Tibial nerve (tissue), 4 donors: Measurements from ENCODE around the gene KANK2. TPM values are rescaled to one million over a fixed set of nuclear protein-coding genes. Genes with fewer than 3 reads are reported as not detected.
"Not testable (repeated sequence)": the region's sequence is repeated elsewhere in the genome, so short reads cannot be mapped to it uniquely, and the experiment has no call there.

Source experiments
- DNase-seq, 2 donors: peaks; one replicate each; pipeline ENCODE4 v3.0.0-alpha.2; 2019; ENCODE audit warnings: low spot score in 2 of 2
- H3K27ac ChIP-seq, 4 donors: fragments of 200-600 bp; sonication (generic) in 3 of 4; one replicate each; pipeline ENCODE4 v1.5.1; 2017 to 2019; ENCODE audit warnings: mild to moderate bottlenecking in 1 of 4
- H3K27me3 ChIP-seq, 2 donors: fragments of 200-600 bp; sonication (generic) in 1 of 2; one replicate each; pipeline versions ENCODE4 v1.5.1 to v1.6.0; 2017 to 2019
- H3K36me3 ChIP-seq, 3 donors: fragments of 200-600 bp; sonication (generic); one replicate each; pipeline ENCODE4 v1.5.1; 2018 to 2019
- H3K4me1 ChIP-seq, 4 donors: fragments of 200-600 bp; sonication (generic) in 3 of 4; one replicate each; pipeline ENCODE4 v1.5.1; 2017 to 2019
- H3K4me3 ChIP-seq, 4 donors: fragments of 200-600 bp; sonication (generic) in 3 of 4; one replicate each; pipeline ENCODE4 v1.5.1; 2017 to 2019; ENCODE audit warnings: mild to moderate bottlenecking in 1 of 4, moderate library complexity in 1 of 4
- H3K9me3 ChIP-seq, 4 donors: fragments of 200-600 bp; sonication (generic) in 3 of 4; one replicate each; pipeline ENCODE4 v1.5.1; 2017 to 2019
- EP300 ChIP-seq, 2 donors: sonication (generic); formaldehyde crosslinking; IDR thresholded peaks; one replicate each; pipeline ENCODE4 v1.6.1; 2017; ENCODE audit warnings: antibody characterized with exemption in 2 of 2, mild to moderate bottlenecking in 1 of 2
- POLR2A ChIP-seq, 2 donors: fragments of 450-650 bp; IDR thresholded peaks; one replicate each; pipeline ENCODE4 v1.6.1; 2017; ENCODE audit warnings: antibody characterized with exemption in 2 of 2, mild to moderate bottlenecking in 2 of 2, moderate library complexity in 2 of 2
- WGBS, 2 donors: methylation state at CpG; one replicate each; pipeline ENCODE4 v1.1.5; 2018; 5-methylcytosine and 5-hydroxymethylcytosine counted together
- total RNA-seq, 4 donors: library from RNA; depleted of rRNA; stranded (reverse); fragments of >200 nt; gene quantifications; one replicate each; pipeline ENCODE4 v1.1.0, GENCODE V29; 2016
- TF ChIP-seq, protein P1 (sequence below), 5 experiments: fragments of 200-600 bp in 3 of 5; fragments of 450-650 bp in 2 of 5; sonication (generic) in 3 of 5; IDR thresholded peaks; one replicate each; pipeline ENCODE4 v1.5.1; 2016 to 2019; ENCODE audit warnings: antibody characterized with exemption in 5 of 5, mild to moderate bottlenecking in 3 of 5, moderate library complexity in 2 of 5

KANK2 gene
- total RNA-seq, 4 donors from 2014 or later, result 355 to 752 (median 582) TPM

DNA sequence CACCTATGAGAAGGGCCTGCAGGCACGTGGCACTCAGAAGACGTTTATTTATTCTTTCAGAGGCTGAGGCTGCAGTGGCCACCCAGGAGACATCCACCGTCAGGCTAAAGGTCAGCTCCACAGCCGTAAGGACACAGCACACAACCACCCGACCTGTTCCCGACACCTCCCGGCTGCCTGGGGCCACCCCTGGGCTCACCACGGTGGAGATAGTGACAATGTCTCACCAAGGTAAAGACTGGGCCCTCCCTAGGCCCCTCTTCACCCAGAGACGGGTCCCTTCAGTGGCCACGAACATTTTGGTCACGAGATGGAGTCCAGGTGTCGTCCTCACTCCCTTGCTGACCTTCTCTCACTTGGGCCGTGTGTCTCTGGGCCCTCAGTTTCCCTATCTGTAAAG, 74.2 kb downstream of the KANK2 start:
- no peak overlapping the region for H3K27ac ChIP-seq
- no peak for DNase-seq
- peaks cover 3 to 80% (median 24%) of the 10 kb centered on the region in 3 donors for H3K36me3 ChIP-seq
- no peaks in the 10 kb centered on the region for H3K27me3 ChIP-seq
- 83 to 95% methylated on average over 9 to 13 of the region's 13 CpGs for WGBS, 2 donors
- TF ChIP-seq EP300 (IDR thresholded peaks at IDR 0.05), result no peak
- no peak for TF ChIP-seq POLR2A (IDR thresholded peaks at IDR 0.05)
- TF ChIP-seq, protein P1, sequence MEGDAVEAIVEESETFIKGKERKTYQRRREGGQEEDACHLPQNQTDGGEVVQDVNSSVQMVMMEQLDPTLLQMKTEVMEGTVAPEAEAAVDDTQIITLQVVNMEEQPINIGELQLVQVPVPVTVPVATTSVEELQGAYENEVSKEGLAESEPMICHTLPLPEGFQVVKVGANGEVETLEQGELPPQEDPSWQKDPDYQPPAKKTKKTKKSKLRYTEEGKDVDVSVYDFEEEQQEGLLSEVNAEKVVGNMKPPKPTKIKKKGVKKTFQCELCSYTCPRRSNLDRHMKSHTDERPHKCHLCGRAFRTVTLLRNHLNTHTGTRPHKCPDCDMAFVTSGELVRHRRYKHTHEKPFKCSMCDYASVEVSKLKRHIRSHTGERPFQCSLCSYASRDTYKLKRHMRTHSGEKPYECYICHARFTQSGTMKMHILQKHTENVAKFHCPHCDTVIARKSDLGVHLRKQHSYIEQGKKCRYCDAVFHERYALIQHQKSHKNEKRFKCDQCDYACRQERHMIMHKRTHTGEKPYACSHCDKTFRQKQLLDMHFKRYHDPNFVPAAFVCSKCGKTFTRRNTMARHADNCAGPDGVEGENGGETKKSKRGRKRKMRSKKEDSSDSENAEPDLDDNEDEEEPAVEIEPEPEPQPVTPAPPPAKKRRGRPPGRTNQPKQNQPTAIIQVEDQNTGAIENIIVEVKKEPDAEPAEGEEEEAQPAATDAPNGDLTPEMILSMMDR (IDR thresholded peaks at IDR 0.05), result no peak
- H3K4me3 ChIP-seq, result no peak overlapping the region
- peaks cover 0 to 10% (median 4%) of the 10 kb centered on the region in 4 donors for H3K4me1 ChIP-seq
- H3K9me3 ChIP-seq, result no peaks in the 10 kb centered on the region

DNA sequence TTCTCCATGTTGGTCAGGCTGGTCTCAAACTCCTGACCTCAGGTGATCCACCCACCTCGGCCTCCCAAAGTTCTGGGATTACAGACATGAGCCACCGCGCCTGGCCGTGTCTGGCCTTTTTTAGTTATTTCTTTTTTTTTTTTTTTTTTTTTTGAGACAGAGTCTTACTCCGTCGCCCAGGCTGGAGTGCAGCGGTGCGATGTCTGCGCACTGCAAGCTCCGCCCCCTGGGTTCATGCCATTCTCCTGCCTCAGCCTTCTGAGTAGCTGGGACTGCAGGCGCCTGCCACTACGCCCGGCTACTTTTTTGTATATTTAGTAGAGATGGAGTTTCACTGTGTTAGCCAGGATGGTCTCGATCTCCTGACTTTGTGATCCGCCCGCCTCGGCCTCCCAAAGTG, 75.4 kb downstream of the KANK2 start:
- 89 to 93% methylated on average over 17 of the region's 17 CpGs for WGBS, 2 donors
- H3K36me3 ChIP-seq, result peaks cover 3 to 85% (median 24%) of the 10 kb centered on the region in 3 donors

DNA sequence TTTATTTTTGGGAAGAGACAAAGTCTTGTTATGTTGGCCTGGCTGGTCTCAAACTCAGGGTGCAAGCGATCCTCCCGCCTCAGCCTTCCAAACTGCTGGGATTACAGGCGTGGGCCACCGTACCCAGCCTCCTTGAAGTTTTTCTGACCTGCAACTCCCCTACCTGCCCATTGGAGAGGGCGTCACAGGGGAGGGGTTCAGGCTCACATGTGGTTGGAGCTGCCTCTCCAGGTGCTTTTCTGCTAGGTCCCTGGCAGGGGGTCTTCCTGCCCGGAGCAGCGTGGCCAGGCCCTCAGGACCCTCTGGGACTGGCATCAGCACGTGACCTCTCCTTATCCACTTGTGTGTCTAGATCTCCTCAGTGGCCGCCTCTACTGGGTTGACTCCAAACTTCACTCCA, 80.8 kb downstream of the KANK2 start:
- Histone ChIP-seq H3K4me3 (no peak overlapping the region), H3K27ac (no peak overlapping the region), H3K9me3 (no peaks in the 10 kb centered on the region), H3K36me3 (peaks cover 4 to 98% (median 11%) of the 10 kb centered on the region in 3 donors), H3K27me3 (no peaks in the 10 kb centered on the region), H3K4me1 (no peaks in the 10 kb centered on the region)
- no peak for DNase-seq
- 88 to 89% methylated on average over 9 of the region's 9 CpGs for WGBS, 2 donors
- no peak for TF ChIP-seq EP300 (IDR thresholded peaks at IDR 0.05)

More for the DNA sequence above, 75.4 kb downstream of the KANK2 start:
- not testable (repeated sequence) for DNase-seq, H3K9me3 ChIP-seq, H3K4me1 ChIP-seq, H3K27ac ChIP-seq, H3K27me3 ChIP-seq, H3K4me3 ChIP-seq

DNA sequence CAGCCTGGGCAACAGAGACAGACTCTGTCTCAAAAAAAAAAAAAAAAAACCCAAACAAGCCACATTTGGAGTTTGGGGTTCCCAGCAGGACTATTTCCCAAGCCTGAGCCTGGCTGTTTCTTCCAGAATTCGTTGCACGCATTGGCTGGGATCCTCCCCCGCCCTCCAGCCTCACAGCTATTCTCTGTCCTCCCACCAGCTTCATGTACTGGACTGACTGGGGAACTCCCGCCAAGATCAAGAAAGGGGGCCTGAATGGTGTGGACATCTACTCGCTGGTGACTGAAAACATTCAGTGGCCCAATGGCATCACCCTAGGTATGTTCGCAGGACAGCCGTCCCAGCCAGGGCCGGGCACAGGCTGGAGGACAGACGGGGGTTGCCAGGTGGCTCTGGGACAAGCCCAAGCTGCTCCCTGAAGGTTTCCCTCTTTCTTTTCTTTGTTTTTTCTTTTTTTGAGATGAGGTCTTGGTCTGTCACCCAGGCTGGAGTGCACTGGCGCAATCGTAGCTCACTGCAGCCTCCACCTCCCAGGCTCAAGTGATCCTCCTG, 81.4 kb downstream of the KANK2 start:
- TF ChIP-seq EP300 (IDR thresholded peaks at IDR 0.05) (no peak), POLR2A (IDR thresholded peaks at IDR 0.05) (no peak)
- TF ChIP-seq, protein P1 (IDR thresholded peaks at IDR 0.05), result no peak
- H3K36me3 ChIP-seq, result peaks cover 4 to 98% (median 11%) of the 10 kb centered on the region in 3 donors
- 74 to 83% methylated on average over 11 of the region's 11 CpGs for WGBS, 2 donors
- no peak overlapping the region for H3K27ac ChIP-seq
- no peak for DNase-seq
- no peaks in the 10 kb centered on the region for H3K4me1 ChIP-seq
- H3K9me3 ChIP-seq, result no peaks in the 10 kb centered on the region
- no peaks in the 10 kb centered on the region for H3K27me3 ChIP-seq
- H3K4me3 ChIP-seq, result no peak overlapping the region

DNA sequence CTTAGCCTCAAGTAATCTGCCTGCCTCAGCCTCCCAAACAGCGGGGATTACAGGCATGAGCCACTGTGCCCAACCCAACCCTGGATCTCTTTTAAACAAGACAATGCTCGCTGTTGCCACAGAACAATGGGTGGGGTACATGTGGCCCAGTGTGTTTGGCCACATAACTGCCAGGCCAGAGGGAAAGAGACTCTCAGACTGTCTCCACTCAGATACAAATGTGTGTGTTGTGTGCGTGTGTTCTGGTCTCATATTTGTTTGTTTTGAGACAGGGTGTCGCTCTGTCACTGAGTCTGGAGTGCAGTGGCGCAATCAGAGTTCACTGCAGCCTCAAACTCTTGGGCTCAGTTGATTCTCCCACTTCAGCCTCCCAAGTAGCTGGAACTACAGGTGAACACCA, 82.3 kb downstream of the KANK2 start:
- no peak for DNase-seq
- peaks cover 4 to 98% (median 8%) of the 10 kb centered on the region in 3 donors for H3K36me3 ChIP-seq
- H3K4me1 ChIP-seq, result no peaks in the 10 kb centered on the region
- no peaks in the 10 kb centered on the region for H3K27me3 ChIP-seq
- 90 to 95% methylated on average over 5 of the region's 5 CpGs for WGBS, 2 donors
- no peak overlapping the region for H3K27ac ChIP-seq
- H3K4me3 ChIP-seq, result no peak overlapping the region
- no peak for TF ChIP-seq EP300 (IDR thresholded peaks at IDR 0.05)
- no peak for TF ChIP-seq POLR2A (IDR thresholded peaks at IDR 0.05)
- TF ChIP-seq, protein P1 (IDR thresholded peaks at IDR 0.05), result no peak
- H3K9me3 ChIP-seq, result no peaks in the 10 kb centered on the region

Other genes with a start within 250 kb of the KANK2 start
- 100 to 1,000 TPM in 1 of 4 donors, 10 to 100 TPM in 3; 54.2 to 122 (median 73.9) TPM for gene SMARCA4, start 236.5 kb downstream of the KANK2 start, total RNA-seq
- gene LDLR, start 108.1 kb downstream of the KANK2 start, total RNA-seq, result 10 to 100 TPM; 22.6 to 45.6 (median 35.7) TPM
- 10 to 100 TPM in 1 of 4 donors, 1 to 10 TPM in 3; 2.6 to 20.4 (median 4.4) TPM for gene SPC24, start 41.8 kb downstream of the KANK2 start, total RNA-seq
- gene ANGPTL8, start 42.1 kb upstream of the KANK2 start, total RNA-seq, result 10 to 100 TPM in 2 of 4 donors, 1 to 10 TPM in 1, not detected in 1; 2.0 to 13.2 (median 10.8) TPM
- gene DOCK6, start 65.0 kb upstream of the KANK2 start, total RNA-seq, result 10 to 100 TPM; 37.5 to 92.7 (median 49.2) TPM
- gene TSPAN16, start 98.6 kb upstream of the KANK2 start, total RNA-seq, result not detected
- gene RAB3D, start 142.1 kb upstream of the KANK2 start, total RNA-seq, result 10 to 100 TPM; 12.9 to 20.8 (median 17.9) TPM
- gene TMEM205, start 148.7 kb upstream of the KANK2 start, total RNA-seq, result 100 to 1,000 TPM; 145 to 238 (median 189) TPM
- 10 to 100 TPM; 23.2 to 33.7 (median 30.8) TPM for gene CCDC159, start 149.0 kb upstream of the KANK2 start, total RNA-seq
- 10 to 100 TPM; 20.1 to 82.2 (median 33.8) TPM for gene PLPPR2, start 157.9 kb upstream of the KANK2 start, total RNA-seq
- 1 to 10 TPM; 2.3 to 5.7 (median 2.8) TPM for gene SWSAP1, start 177.1 kb upstream of the KANK2 start, total RNA-seq
- 10 to 100 TPM in 1 of 4 donors, 1 to 10 TPM in 3; 3.5 to 10.0 (median 7.5) TPM for gene EPOR, start 186.8 kb upstream of the KANK2 start, total RNA-seq
- 10 to 100 TPM in 2 of 4 donors, 1 to 10 TPM in 2; 5.7 to 17.9 (median 11.0) TPM for gene RGL3, start 221.8 kb upstream of the KANK2 start, total RNA-seq
- gene ODAD3, start 237.6 kb upstream of the KANK2 start, total RNA-seq, result 1 to 10 TPM in 1 of 4 donors, under 1 TPM in 1, not detected in 2; 0.42 to 1.3 TPM
- gene PRKCSH, start 238.1 kb upstream of the KANK2 start, total RNA-seq, result 100 to 1,000 TPM in 1 of 4 donors, 10 to 100 TPM in 3; 94.0 to 101 (median 97.4) TPM